ENCODE data around the gene UGT2A3. TPM values are rescaled to one million over a fixed set of nuclear protein-coding genes. Genes with fewer than 3 reads are reported as not detected.
"Not testable (repeated sequence)": the region's sequence is repeated elsewhere in the genome, so short reads cannot be mapped to it uniquely, and the experiment has no call there.

The UGT2A3 gene
- total RNA-seq, 1 donor from 2014 or later: not detected

DNA sequence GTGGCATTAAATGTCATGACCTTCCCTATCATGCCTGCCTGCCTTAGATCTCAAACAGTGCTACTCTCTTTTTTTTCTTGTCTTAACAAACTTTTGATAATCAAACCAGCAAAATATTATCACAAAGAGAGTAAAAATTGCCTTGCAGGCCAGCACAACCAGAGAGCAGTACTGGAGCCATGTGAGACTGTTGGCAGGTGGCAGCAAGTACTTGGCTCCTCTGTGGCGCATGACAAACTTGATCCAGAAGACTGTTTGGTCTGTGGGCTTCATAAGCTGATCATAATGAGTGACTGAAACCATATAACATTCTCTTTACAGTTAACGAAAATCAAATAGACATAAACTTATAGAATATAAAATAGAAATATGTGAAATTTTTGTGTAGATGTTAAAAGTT, 33.3 kb upstream of the UGT2A3 start:
- Histone ChIP-seq H3K4me3 (no peak overlapping the region), H3K36me3 (no peaks in the 10 kb centered on the region), H3K27me3 (no peaks in the 10 kb centered on the region), H3K27ac (no peak overlapping the region), H3K9me3 (no peaks in the 10 kb centered on the region), H3K4me1 (no peaks in the 10 kb centered on the region)
- intact Hi-C loops (cut with DNase I): no loop called here
- no peak for DNase-seq (ENCODE audit: low spot score in 2 of 2)
- TF ChIP-seq, protein P1, sequence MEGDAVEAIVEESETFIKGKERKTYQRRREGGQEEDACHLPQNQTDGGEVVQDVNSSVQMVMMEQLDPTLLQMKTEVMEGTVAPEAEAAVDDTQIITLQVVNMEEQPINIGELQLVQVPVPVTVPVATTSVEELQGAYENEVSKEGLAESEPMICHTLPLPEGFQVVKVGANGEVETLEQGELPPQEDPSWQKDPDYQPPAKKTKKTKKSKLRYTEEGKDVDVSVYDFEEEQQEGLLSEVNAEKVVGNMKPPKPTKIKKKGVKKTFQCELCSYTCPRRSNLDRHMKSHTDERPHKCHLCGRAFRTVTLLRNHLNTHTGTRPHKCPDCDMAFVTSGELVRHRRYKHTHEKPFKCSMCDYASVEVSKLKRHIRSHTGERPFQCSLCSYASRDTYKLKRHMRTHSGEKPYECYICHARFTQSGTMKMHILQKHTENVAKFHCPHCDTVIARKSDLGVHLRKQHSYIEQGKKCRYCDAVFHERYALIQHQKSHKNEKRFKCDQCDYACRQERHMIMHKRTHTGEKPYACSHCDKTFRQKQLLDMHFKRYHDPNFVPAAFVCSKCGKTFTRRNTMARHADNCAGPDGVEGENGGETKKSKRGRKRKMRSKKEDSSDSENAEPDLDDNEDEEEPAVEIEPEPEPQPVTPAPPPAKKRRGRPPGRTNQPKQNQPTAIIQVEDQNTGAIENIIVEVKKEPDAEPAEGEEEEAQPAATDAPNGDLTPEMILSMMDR (IDR thresholded peaks at IDR 0.05): no peak

DNA sequence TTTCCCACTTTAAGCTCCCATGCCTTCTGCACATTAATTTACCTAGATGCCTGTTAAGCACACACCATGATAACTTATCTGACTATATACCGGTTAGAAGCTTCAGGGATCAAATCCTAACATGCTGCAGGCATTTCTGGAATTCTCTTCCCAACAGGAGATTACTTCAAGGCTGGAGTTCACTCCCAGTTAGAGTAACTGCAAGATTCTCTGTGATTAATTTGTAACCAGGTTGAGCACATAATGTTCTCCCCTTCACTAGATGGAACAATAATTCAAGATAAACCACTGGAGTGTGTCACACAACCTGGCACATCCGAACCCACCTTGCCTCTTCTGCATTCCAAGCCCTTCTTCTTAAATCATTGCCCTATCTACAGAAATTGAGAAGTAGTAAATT, 11.8 kb upstream of the UGT2A3 start:
- TF ChIP-seq, protein P1 (IDR thresholded peaks at IDR 0.05): no peak
- Histone ChIP-seq H3K4me1 (no peaks in the 10 kb centered on the region), H3K9me3 (no peaks in the 10 kb centered on the region), H3K27ac (no peak overlapping the region), H3K4me3 (no peak overlapping the region), H3K36me3 (no peaks in the 10 kb centered on the region), H3K27me3 (no peaks in the 10 kb centered on the region)
- DNase-seq (ENCODE audit: low spot score in 2 of 2): no peak
- intact Hi-C loops (cut with DNase I): no loop called here

DNA sequence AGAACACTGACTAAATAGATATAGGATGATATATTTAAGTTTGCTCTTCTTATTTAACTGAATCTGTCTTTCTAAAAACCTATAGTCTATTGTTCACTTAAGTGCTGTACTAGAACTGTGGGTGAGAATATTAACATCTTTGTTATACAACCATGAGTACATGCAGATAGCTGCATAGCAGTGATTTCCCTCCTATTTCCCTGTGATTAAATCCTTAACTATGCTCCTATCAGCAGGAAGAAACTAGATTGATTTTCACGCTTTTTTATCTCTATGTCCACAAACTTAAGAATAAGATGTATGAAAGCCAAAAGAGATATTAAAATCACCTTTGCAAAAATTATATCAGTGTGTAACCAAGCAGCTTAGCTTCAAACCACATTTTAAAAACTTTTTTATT, 11.3 kb upstream of the UGT2A3 start:
- no peaks in the 10 kb centered on the region for H3K9me3 ChIP-seq
- TF ChIP-seq, protein P1 (IDR thresholded peaks at IDR 0.05): no peak
- intact Hi-C loops (cut with DNase I): no loop called here
- no peak overlapping the region for H3K27ac ChIP-seq
- H3K4me1 ChIP-seq: no peaks in the 10 kb centered on the region
- no peak for DNase-seq (ENCODE audit: low spot score in 2 of 2)
- H3K27me3 ChIP-seq: no peaks in the 10 kb centered on the region
- H3K4me3 ChIP-seq: no peak overlapping the region
- no peaks in the 10 kb centered on the region for H3K36me3 ChIP-seq

DNA sequence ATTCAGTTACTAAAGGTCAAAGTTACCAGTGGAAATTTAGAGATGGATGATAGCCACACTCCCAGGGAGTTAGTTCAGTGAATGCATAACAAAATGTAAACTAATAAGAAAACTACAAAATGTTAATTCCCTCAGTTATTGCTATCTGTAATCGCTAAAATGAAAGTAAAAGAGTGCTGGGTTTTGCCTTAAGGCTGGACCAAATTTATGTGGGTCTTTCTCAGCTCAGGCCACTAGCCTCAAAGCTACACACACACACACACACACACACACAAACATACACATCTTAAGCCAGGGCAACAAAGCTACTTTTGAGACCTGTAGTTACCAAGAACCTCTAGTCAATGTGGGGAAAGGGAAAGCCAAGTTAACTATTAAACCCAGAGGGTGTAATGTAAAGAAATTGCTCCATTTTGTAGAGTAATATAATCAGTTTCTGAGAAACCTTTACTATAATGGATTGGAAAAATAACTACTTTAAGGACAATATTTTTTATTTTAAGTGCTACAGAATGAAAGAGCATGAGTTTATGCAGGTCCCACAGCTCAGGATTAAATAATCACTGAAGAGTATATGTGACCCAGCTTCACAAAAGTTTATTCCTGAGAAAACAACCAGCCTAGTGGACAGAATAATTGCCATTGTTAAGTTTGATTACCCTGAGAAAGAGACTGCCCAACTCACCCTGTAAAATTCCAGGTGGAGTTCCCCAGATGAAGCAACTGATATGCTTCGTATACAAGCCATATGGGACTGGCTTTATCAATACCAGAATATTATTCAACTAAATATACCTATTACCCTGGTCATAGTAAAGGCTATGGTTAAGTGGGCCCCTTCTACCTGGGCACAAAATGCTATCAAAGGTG, 8.9 kb upstream of the UGT2A3 start:
- no peaks in the 10 kb centered on the region for H3K27me3 ChIP-seq
- DNase-seq (ENCODE audit: low spot score in 2 of 2): no peak
- TF ChIP-seq, protein P1 (IDR thresholded peaks at IDR 0.05): no peak

DNA sequence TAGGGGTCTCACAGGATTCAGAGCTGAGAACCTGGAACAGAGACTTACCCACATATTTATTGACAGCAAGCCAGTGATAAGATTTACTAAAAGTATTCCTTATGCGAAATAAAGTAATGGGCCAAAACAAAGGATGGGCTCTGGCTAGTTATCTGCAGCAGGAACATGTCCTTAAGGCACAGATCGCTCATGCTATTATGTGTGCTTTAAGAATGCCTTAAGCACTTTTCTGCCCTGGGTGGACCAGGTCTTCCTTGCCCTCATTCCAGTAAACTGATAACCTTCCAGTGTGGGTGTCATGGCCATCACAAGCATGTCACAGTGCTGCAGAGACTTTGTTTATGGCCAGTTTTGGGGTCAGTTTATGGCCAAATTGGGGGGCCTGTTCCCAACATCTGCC, 7.5 kb upstream of the UGT2A3 start:
- H3K36me3 ChIP-seq; H3K4me1 ChIP-seq; intact Hi-C loops (cut with DNase I); H3K27me3 ChIP-seq; H3K9me3 ChIP-seq; DNase-seq (ENCODE audit: low spot score in 2 of 2); H3K4me3 ChIP-seq; H3K27ac ChIP-seq: not testable (repeated sequence)

More for the DNA sequence above, 8.9 kb upstream of the UGT2A3 start:
- intact Hi-C loops (cut with DNase I): no loop called here
- H3K4me1 ChIP-seq: no peaks in the 10 kb centered on the region
- H3K27ac ChIP-seq: no peak overlapping the region
- no peak overlapping the region for H3K4me3 ChIP-seq
- no peaks in the 10 kb centered on the region for H3K9me3 ChIP-seq
- no peaks in the 10 kb centered on the region for H3K36me3 ChIP-seq

DNA sequence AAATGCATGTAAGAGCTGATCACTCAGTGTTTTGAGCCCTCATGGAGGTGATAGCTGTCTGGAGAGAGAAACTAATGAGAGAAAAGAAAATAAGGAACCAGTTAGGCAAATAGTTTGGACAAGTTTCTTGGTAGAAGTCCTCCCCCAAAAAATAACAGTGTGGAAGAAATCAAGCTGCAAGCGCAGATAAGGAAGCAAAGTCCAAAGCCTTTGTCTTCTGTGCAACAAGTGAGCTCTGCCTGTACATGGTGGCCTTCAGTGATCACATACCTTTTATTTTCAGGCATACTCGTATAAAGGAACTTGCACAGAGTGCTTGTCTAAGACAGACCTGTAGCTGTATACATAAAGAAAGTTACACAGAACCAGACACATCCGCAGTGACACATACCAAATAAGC, 2.5 kb upstream of the UGT2A3 start:
- no peaks in the 10 kb centered on the region for H3K9me3 ChIP-seq
- no peak overlapping the region for H3K27ac ChIP-seq
- H3K36me3 ChIP-seq: no peaks in the 10 kb centered on the region
- TF ChIP-seq, protein P1 (IDR thresholded peaks at IDR 0.05): no peak
- H3K27me3 ChIP-seq: no peaks in the 10 kb centered on the region
- intact Hi-C loops (cut with DNase I): no loop called here
- H3K4me3 ChIP-seq: no peak overlapping the region
- no peaks in the 10 kb centered on the region for H3K4me1 ChIP-seq
- DNase-seq (ENCODE audit: low spot score in 2 of 2): no peak

Data from ascending aorta (tissue), 2 donors.